ENCODE results near the gene NPY5R. TPM values are rescaled to one million over a fixed set of nuclear protein-coding genes. Genes with fewer than 3 reads are reported as not detected.

NPY5R gene
- polyA plus RNA-seq, 1 donor from 2014 or later: 1.3 TPM

GRCh38 chr4:163300445-163300844 is 43.2 kb upstream of the NPY5R start:
- TF ChIP-seq EP300 (conservative IDR thresholded peaks at IDR 0.05; ENCODE audit: poor library complexity, severe bottlenecking) (no peak), EZH2 (IDR thresholded peaks at IDR 0.05; ENCODE audit: borderline replicate concordance, insufficient read depth, low read length, poor library complexity, severe bottlenecking) (no peak), REST (IDR thresholded peaks at IDR 0.05; ENCODE audit: borderline replicate concordance) (no peak)
- Histone ChIP-seq H4K20me1 (ENCODE audit: insufficient read depth) (no peaks in the 10 kb centered on the region), H3K4me3 (ENCODE audit: low read length) (no peak overlapping the region), H3K4me2 (ENCODE audit: low read length) (no peak overlapping the region), H3K9me2 (ENCODE audit: insufficient read depth, low read length) (no peaks in the 10 kb centered on the region), H3K36me3 (ENCODE audit: insufficient read depth, low read length) (no peaks in the 10 kb centered on the region), H2AFZ (ENCODE audit: low read depth, low read length) (no peak overlapping the region), H3K27me3 (ENCODE audit: insufficient read depth, low read depth, low read length) (no peaks in the 10 kb centered on the region), H3K27ac (ENCODE audit: low read length) (no peak overlapping the region), H3K9ac (ENCODE audit: low read length) (no peak overlapping the region), H3K79me2 (replicated peaks; ENCODE audit: insufficient read depth, low read length) (no peaks in the 10 kb centered on the region), H3F3A (ENCODE audit: insufficient read depth, low read length, poor library complexity, severe bottlenecking) (no peaks in the 10 kb centered on the region), H3K9me3 (ENCODE audit: low read length) (no peaks in the 10 kb centered on the region)

- H3K27me3 ChIP-seq (ENCODE audit: insufficient read depth, low read depth, low read length): no peaks in the 10 kb centered on the region
- no peak overlapping the region for H3K9ac ChIP-seq (ENCODE audit: low read length)
- no peak overlapping the region for H3K27ac ChIP-seq (ENCODE audit: low read length)
- H3K36me3 ChIP-seq (ENCODE audit: insufficient read depth, low read length): no peaks in the 10 kb centered on the region
- H2AFZ ChIP-seq (ENCODE audit: low read depth, low read length): no peak overlapping the region
- H3K9me3 ChIP-seq (ENCODE audit: low read length): no peaks in the 10 kb centered on the region
- H3K4me2 ChIP-seq (ENCODE audit: low read length): no peak overlapping the region
- no peaks in the 10 kb centered on the region for H3F3A ChIP-seq (ENCODE audit: insufficient read depth, low read length, poor library complexity, severe bottlenecking)
- H3K79me2 ChIP-seq (replicated peaks; ENCODE audit: insufficient read depth, low read length): no peaks in the 10 kb centered on the region
- H3K4me3 ChIP-seq (ENCODE audit: low read length): no peak overlapping the region
- TF ChIP-seq EZH2 (IDR thresholded peaks at IDR 0.05; ENCODE audit: borderline replicate concordance, insufficient read depth, low read length, poor library complexity, severe bottlenecking): no peak
- TF ChIP-seq EP300 (conservative IDR thresholded peaks at IDR 0.05; ENCODE audit: poor library complexity, severe bottlenecking): no peak
- no peak for TF ChIP-seq MXI1 (conservative IDR thresholded peaks at IDR 0.05; ENCODE audit: poor library complexity, severe bottlenecking)
- no peak for TF ChIP-seq SMC3 (conservative IDR thresholded peaks at IDR 0.05; ENCODE audit: poor library complexity)
- no peak for TF ChIP-seq REST (IDR thresholded peaks at IDR 0.05; ENCODE audit: borderline replicate concordance)
- no peak for TF ChIP-seq POLR2AphosphoS5 (IDR thresholded peaks at IDR 0.05)
- no peak for TF ChIP-seq TAF1 (IDR thresholded peaks at IDR 0.05; ENCODE audit: low read depth)
- no peak for TF ChIP-seq CTCF (IDR thresholded peaks at IDR 0.05; ENCODE audit: poor library complexity, severe bottlenecking)
- no peak for TF ChIP-seq RAD21 (conservative IDR thresholded peaks at IDR 0.05)
- no peaks in the 10 kb centered on the region for H3K9me2 ChIP-seq (ENCODE audit: insufficient read depth, low read length)
- H4K20me1 ChIP-seq (ENCODE audit: insufficient read depth): no peaks in the 10 kb centered on the region
Observed at GRCh38 chr4:163303069-163303468, 40.6 kb upstream of the NPY5R start.

Measured in neural cell (in vitro differentiated cells).